Parathyroid adenoma (tissue), 2 donors: ENCODE data around the gene ELMO3.

ENCODE experiments used
- H2AFZ ChIP-seq: fragments of 300-600 bp; sonication (generic); one replicate; pipeline ENCODE4 v1.7.0; 2017; ENCODE audit warnings: antibody characterized with exemption, mild to moderate bottlenecking
- H3K27ac ChIP-seq: fragments of 300-600 bp; sonication (generic); one replicate; pipeline ENCODE4 v1.7.0; 2017
- H3K27me3 ChIP-seq: fragments of 300-600 bp; sonication (generic); one replicate; pipeline ENCODE4 v1.7.0; 2017; ENCODE audit warnings: low read length; ENCODE audit not compliant: control insufficient read depth, insufficient read depth
- H3K36me3 ChIP-seq: fragments of 300-600 bp; sonication (generic); one replicate; pipeline ENCODE4 v1.7.0; 2017; ENCODE audit warnings: low read length; ENCODE audit not compliant: control insufficient read depth, insufficient read depth
- H3K4me1 ChIP-seq: fragments of 300-600 bp; sonication (generic); one replicate; pipeline ENCODE4 v1.7.0; 2017; ENCODE audit warnings: control low read depth
- H3K4me2 ChIP-seq: fragments of 300-600 bp; sonication (generic); one replicate; pipeline ENCODE4 v1.7.0; 2017; ENCODE audit warnings: low read length
- H3K4me3 ChIP-seq: fragments of 300-600 bp; sonication (generic); one replicate; pipeline ENCODE4 v1.7.0; 2017; ENCODE audit warnings: low read depth, low read length
- H3K79me2 ChIP-seq: fragments of 300-600 bp; sonication (generic); one replicate; pipeline ENCODE4 v1.7.0; 2017; ENCODE audit warnings: control low read depth
- H3K9ac ChIP-seq: fragments of 300-600 bp; sonication (generic); one replicate; pipeline ENCODE4 v1.7.0; 2017; ENCODE audit warnings: mild to moderate bottlenecking
- H3K9me3 ChIP-seq: fragments of 300-600 bp; sonication (generic); one replicate; pipeline ENCODE4 v1.7.0; 2017; ENCODE audit warnings: low read length; ENCODE audit not compliant: control insufficient read depth
- CTCF ChIP-seq: fragments of 300-600 bp; sonication (generic); IDR thresholded peaks from one replicate; pipeline ENCODE4 v1.7.0; 2017; ENCODE audit warnings: antibody characterized with exemption, mild to moderate bottlenecking
- donor health status: primary hyperparathyroidism.

ELMO3 gene

GRCh38 chr16:67244387-67245185 is 45.7 kb downstream of the ELMO3 start:
- Histone ChIP-seq H3K36me3 (no peaks in the 10 kb centered on the region), H3K27me3 (no peaks in the 10 kb centered on the region), H3K4me2 (no peak overlapping the region), H3K9ac (no peak overlapping the region), H2AFZ (no peak overlapping the region), H3K4me3 (no peak overlapping the region), H3K4me1 (peaks cover 8% of the 10 kb centered on the region), H3K9me3 (no peaks in the 10 kb centered on the region), H3K79me2 (peaks cover 2% of the 10 kb centered on the region), H3K27ac (peak overlapping the region; percentile 62)
- no peak for TF ChIP-seq CTCF

- H2AFZ ChIP-seq = no peak overlapping the region
- H3K27me3 ChIP-seq = no peaks in the 10 kb centered on the region
- TF ChIP-seq CTCF = no peak
- H3K9ac ChIP-seq = no peak overlapping the region
- peaks cover 2% of the 10 kb centered on the region for H3K79me2 ChIP-seq
- H3K27ac ChIP-seq = peak overlapping the region; percentile 62
- H3K36me3 ChIP-seq = no peaks in the 10 kb centered on the region
- H3K4me1 ChIP-seq = peaks cover 8% of the 10 kb centered on the region
- H3K9me3 ChIP-seq = no peaks in the 10 kb centered on the region
- H3K4me3 ChIP-seq = no peak overlapping the region
- H3K4me2 ChIP-seq = no peak overlapping the region
These were observed 46.3 kb downstream of the ELMO3 start for GRCh38 chr16:67245186-67245585.

- no peaks in the 10 kb centered on the region for H3K27me3 ChIP-seq
- H3K4me3 ChIP-seq = peak overlapping the region; percentile 67
- H3K9me3 ChIP-seq = no peaks in the 10 kb centered on the region
- no peak for TF ChIP-seq CTCF
- H3K36me3 ChIP-seq = no peaks in the 10 kb centered on the region
- peak overlapping the region; percentile 89 for H3K4me2 ChIP-seq
- peaks cover 8% of the 10 kb centered on the region for H3K4me1 ChIP-seq
- no peak overlapping the region for H3K9ac ChIP-seq
- peak overlapping the region; percentile 77 for H2AFZ ChIP-seq
- peak overlapping the region; percentile 79 for H3K27ac ChIP-seq
- peaks cover 2% of the 10 kb centered on the region for H3K79me2 ChIP-seq
These were observed 46.7 kb downstream of the ELMO3 start for GRCh38 chr16:67245674-67246080.

GRCh38 chr16:67246081-67246755 is 47.3 kb downstream of the ELMO3 start:
- TF ChIP-seq CTCF = peak; percentile 23
- Histone ChIP-seq H3K4me1 (peaks cover 8% of the 10 kb centered on the region), H3K9ac (no peak overlapping the region)

More at GRCh38 chr16:67246081-67246755, 47.3 kb downstream of the ELMO3 start:
- no peaks in the 10 kb centered on the region for H3K36me3 ChIP-seq
- no peaks in the 10 kb centered on the region for H3K27me3 ChIP-seq
- H2AFZ ChIP-seq = peak overlapping the region; percentile 77
- peak overlapping the region; percentile 89 for H3K4me2 ChIP-seq
- peak overlapping the region; percentile 67 for H3K4me3 ChIP-seq
- H3K27ac ChIP-seq = peak overlapping the region; percentile 79
- H3K79me2 ChIP-seq = peaks cover 2% of the 10 kb centered on the region
- H3K9me3 ChIP-seq = no peaks in the 10 kb centered on the region
